Measurements from ENCODE around the gene PELI3.

PELI3 gene

GRCh38 chr11:66473608-66474515, 7.2 kb downstream of the PELI3 start:
- H3K36me3 ChIP-seq, result peaks cover 85% of the 10 kb centered on the region
- H3K27me3 ChIP-seq, result no peaks in the 10 kb centered on the region
- no peak overlapping the region for H3K4me2 ChIP-seq
- H4K20me1 ChIP-seq, result peaks cover 41% of the 10 kb centered on the region
- no peak overlapping the region for H3K9ac ChIP-seq
- peaks cover 3% of the 10 kb centered on the region for H3K4me1 ChIP-seq
- H3K27ac ChIP-seq, result no peak overlapping the region
- no peak overlapping the region for H3K4me3 ChIP-seq
- TF ChIP-seq Cebpa-rat (IDR thresholded peaks at IDR 0.05), result no peak
- no peaks in the 10 kb centered on the region for H3K9me3 ChIP-seq

GRCh38 chr11:66475349-66476172, 8.9 kb downstream of the PELI3 start:
- Histone ChIP-seq H3K36me3 (peaks cover 75% of the 10 kb centered on the region), H3K27me3 (no peaks in the 10 kb centered on the region), H3K4me2 (no peak overlapping the region; the same call in 1 of the 2 replicates), H3K9me3 (no peaks in the 10 kb centered on the region), H4K20me1 (peaks cover 40% of the 10 kb centered on the region), H3K4me3 (no peak overlapping the region), H3K9ac (no peak overlapping the region; the same call in 1 of the 2 replicates), H3K27ac (no peak overlapping the region), H3K4me1 (peaks cover 8% of the 10 kb centered on the region)
- no peak for TF ChIP-seq Cebpa-rat (IDR thresholded peaks at IDR 0.05)

GRCh38 chr11:66476173-66476840, 9.6 kb downstream of the PELI3 start:
- Histone ChIP-seq H3K4me1 (peaks cover 14% of the 10 kb centered on the region), H3K27ac (no peak overlapping the region), H3K9me3 (no peaks in the 10 kb centered on the region), H3K4me2 (no peak overlapping the region), H3K36me3 (peaks cover 68% of the 10 kb centered on the region), H3K27me3 (no peaks in the 10 kb centered on the region), H4K20me1 (peaks cover 40% of the 10 kb centered on the region), H3K4me3 (no peak overlapping the region), H3K9ac (no peak overlapping the region)
- no peak for TF ChIP-seq Cebpa-rat (IDR thresholded peaks at IDR 0.05)

- Histone ChIP-seq H4K20me1 (peaks cover 40% of the 10 kb centered on the region), H3K27ac (no peak overlapping the region), H3K4me1 (peaks cover 14% of the 10 kb centered on the region), H3K27me3 (no peaks in the 10 kb centered on the region), H3K4me2 (no peak overlapping the region), H3K36me3 (peaks cover 62% of the 10 kb centered on the region), H3K9ac (no peak overlapping the region), H3K4me3 (no peak overlapping the region), H3K9me3 (no peaks in the 10 kb centered on the region)
- no peak for TF ChIP-seq Cebpa-rat (IDR thresholded peaks at IDR 0.05)
These were observed 10.1 kb downstream of the PELI3 start for GRCh38 chr11:66476841-66477251.

DNA sequence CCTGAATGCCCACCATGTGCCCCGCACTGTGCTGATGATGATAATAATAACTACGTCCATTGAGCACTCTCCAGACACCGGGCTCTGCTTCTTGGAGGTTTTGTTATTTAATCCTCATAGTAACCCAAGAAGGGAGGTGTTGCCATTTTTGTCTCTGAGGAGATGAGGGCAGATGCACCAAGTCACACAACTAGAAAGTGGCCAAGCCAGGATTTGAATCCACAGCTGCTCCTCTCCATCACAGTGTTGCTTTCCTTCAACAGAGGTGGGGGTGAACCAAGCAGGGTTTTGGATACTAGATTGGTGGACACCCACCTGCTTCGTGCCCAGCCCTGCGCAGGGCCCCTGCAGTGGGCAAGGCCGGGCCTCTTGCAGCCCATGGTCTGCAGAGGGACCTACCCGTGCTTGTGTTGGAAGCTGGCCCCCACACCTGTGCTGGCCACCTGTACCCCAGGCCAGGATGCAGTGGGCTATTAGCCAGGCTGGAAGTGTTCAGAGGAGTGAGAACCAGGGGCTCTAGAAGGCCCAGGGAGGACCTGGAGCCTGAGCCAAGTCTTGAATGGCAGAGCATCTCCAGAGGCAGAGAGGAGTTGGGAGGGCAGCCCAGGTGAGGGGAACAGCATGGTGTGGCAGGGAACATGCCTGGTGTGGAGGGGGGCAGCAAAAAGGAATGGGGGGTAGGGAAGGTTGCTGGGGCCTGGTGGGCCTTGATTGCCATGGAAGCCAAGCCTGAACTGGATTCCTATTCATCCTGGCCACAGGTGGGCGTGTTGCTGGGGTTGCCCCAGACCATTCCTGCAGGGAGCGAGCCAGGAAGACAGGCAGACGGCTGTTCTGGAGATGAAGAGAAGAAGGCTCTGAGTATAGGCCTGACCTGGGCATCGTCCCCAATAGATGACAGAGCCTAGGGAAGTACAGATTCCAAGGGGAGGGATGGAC, 10.8 kb downstream of the PELI3 start:
- Histone ChIP-seq H3K27me3 (no peaks in the 10 kb centered on the region), H4K20me1 (peaks cover 40% of the 10 kb centered on the region), H3K4me1 (peaks cover 14% of the 10 kb centered on the region), H3K9me3 (no peaks in the 10 kb centered on the region), H3K9ac (no peak overlapping the region), H3K36me3 (peaks cover 62% of the 10 kb centered on the region), H3K27ac (no peak overlapping the region), H3K4me2 (no peak overlapping the region), H3K4me3 (no peak overlapping the region)
- TF ChIP-seq Cebpa-rat (IDR thresholded peaks at IDR 0.05), result no peak

- Histone ChIP-seq H3K9ac (peak overlapping the region; percentile 94), H3K27ac (peak overlapping the region; percentile 93; the same call in 1 of the 2 replicates), H3K9me3 (no peaks in the 10 kb centered on the region), H3K4me1 (peaks cover 14% of the 10 kb centered on the region), H4K20me1 (peaks cover 40% of the 10 kb centered on the region), H3K27me3 (no peaks in the 10 kb centered on the region), H3K4me2 (peak overlapping the region; percentile 97), H3K36me3 (peaks cover 58% of the 10 kb centered on the region), H3K4me3 (peak overlapping the region; percentile 89)
- TF ChIP-seq Cebpa-rat (IDR thresholded peaks at IDR 0.05), result no peak
These were observed 12.2 kb downstream of the PELI3 start for GRCh38 chr11:66478729-66479393.

GRCh38 chr11:66479394-66480116, 12.8 kb downstream of the PELI3 start:
- Histone ChIP-seq H3K9ac (peak overlapping the region; percentile 94), H3K4me1 (peaks cover 14% of the 10 kb centered on the region), H3K27me3 (no peaks in the 10 kb centered on the region), H3K27ac (peak overlapping the region; percentile 93), H3K36me3 (peaks cover 51% of the 10 kb centered on the region), H3K4me3 (peak overlapping the region; percentile 89), H3K9me3 (no peaks in the 10 kb centered on the region), H3K4me2 (peak overlapping the region; percentile 97), H4K20me1 (peaks cover 40% of the 10 kb centered on the region)
- no peak for TF ChIP-seq Cebpa-rat (IDR thresholded peaks at IDR 0.05)
